GM19025 (cell line): ENCODE measurements around the gene XYLT1.

Experiments
- ATAC-seq: cut with Tn5 transposase; IDR thresholded peaks from one replicate; pipeline ENCODE4 v1.9.1; 2021; ENCODE audit warnings: mild to moderate bottlenecking, low read depth, moderate library complexity; ENCODE audit not compliant: unreplicated experiment

The XYLT1 gene

GRCh38 chr16:17364319-17365210 is 106.2 kb downstream of the XYLT1 start:
- no peak for ATAC-seq

- ATAC-seq: no peak
Observed at GRCh38 chr16:17362946-17363345, 107.8 kb downstream of the XYLT1 start.

GRCh38 chr16:17362183-17362582 is 108.6 kb downstream of the XYLT1 start:
- ATAC-seq: no peak

GRCh38 chr16:17360693-17361122 is 110.1 kb downstream of the XYLT1 start:
- ATAC-seq: no peak

GRCh38 chr16:17359788-17360390 is 110.9 kb downstream of the XYLT1 start:
- no peak for ATAC-seq

- no peak for ATAC-seq
Observed at GRCh38 chr16:17358846-17359245, 111.9 kb downstream of the XYLT1 start.

GRCh38 chr16:17358355-17358754 is 112.4 kb downstream of the XYLT1 start:
- no peak for ATAC-seq

- no peak for ATAC-seq
Observed at GRCh38 chr16:17357307-17358062, 113.3 kb downstream of the XYLT1 start.

- no peak for ATAC-seq
Observed at GRCh38 chr16:17356243-17356933, 114.4 kb downstream of the XYLT1 start.

GRCh38 chr16:17354685-17355084 is 116.1 kb downstream of the XYLT1 start:
- ATAC-seq: no peak

GRCh38 chr16:17354141-17354601 is 116.6 kb downstream of the XYLT1 start:
- ATAC-seq: no peak

- no peak for ATAC-seq
Observed at GRCh38 chr16:17353561-17353960, 117.2 kb downstream of the XYLT1 start.

GRCh38 chr16:17351441-17352035 is 119.2 kb downstream of the XYLT1 start:
- ATAC-seq: no peak

GRCh38 chr16:17350207-17350606 is 120.6 kb downstream of the XYLT1 start:
- no peak for ATAC-seq

GRCh38 chr16:17348826-17349225 is 121.9 kb downstream of the XYLT1 start:
- ATAC-seq: no peak

GRCh38 chr16:17348042-17348783 is 122.5 kb downstream of the XYLT1 start:
- no peak for ATAC-seq

- ATAC-seq: no peak
Observed at GRCh38 chr16:17347624-17348023, 123.1 kb downstream of the XYLT1 start.

GRCh38 chr16:17346621-17347569 is 123.9 kb downstream of the XYLT1 start:
- ATAC-seq: no peak
